GM19395 (cell line): ENCODE results near the gene GSKIP.
"Not testable (repeated sequence)": the region's sequence is repeated elsewhere in the genome, so short reads cannot be mapped to it uniquely, and the experiment has no call there.

ENCODE experiments used
- ATAC-seq: cut with Tn5 transposase; IDR thresholded peaks from one replicate; pipeline ENCODE4 v1.9.1; 2021; ENCODE audit warnings: mild to moderate bottlenecking, moderate library complexity; ENCODE audit not compliant: unreplicated experiment

GSKIP gene, protein sequence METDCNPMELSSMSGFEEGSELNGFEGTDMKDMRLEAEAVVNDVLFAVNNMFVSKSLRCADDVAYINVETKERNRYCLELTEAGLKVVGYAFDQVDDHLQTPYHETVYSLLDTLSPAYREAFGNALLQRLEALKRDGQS

DNA sequence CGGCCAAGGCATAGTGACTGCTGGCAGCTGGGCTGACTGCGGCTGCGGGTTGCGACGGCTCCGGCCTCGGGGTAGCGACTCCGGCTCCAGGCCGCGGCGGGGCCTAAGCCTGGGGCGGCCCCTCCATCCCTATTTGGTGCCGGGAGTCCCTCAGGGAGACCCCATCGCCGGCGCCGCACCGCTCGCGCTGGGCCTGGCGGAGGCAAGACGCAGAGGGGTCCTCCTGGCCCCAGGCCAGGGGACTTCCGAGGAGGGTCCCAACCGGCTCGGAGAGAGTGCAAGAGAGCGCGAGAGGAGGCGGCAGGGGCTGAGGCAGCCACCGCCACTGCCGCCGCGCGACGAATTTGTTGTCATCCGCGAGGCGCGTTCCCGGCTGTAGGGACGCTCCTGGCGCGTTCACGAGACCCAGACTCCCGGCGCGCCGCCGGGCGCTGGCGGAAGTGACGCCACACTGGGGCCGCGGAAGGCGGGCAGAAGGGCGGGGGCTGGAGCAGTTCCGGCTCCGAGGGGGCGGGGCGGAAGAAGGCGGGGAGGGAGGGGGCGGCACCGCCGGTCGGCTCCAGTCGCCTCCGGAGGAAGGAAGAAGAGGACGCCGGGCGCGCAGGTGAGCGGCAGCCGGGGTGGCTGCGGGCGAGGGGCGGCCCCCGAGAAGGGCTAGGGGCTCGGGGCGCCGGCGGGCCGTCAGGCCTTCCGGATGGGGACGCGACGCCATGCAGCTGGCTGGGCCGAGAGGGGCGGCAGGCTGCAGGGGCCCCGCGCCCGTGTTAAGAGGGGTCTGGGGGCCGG lies at the start of gene GSKIP, which contains the start of gene ATG2B:
Gene GSKIP (plus strand): TSS at position 562 of the 786 bp plus-strand sequence. CDS start 18,722 bp downstream, outside the sequence.
Gene ATG2B (minus strand): TSS at position 377 of the 786 bp plus-strand sequence. CDS start 365 bp downstream, at position 12.
- ATAC-seq, result peak; percentile 75

DNA sequence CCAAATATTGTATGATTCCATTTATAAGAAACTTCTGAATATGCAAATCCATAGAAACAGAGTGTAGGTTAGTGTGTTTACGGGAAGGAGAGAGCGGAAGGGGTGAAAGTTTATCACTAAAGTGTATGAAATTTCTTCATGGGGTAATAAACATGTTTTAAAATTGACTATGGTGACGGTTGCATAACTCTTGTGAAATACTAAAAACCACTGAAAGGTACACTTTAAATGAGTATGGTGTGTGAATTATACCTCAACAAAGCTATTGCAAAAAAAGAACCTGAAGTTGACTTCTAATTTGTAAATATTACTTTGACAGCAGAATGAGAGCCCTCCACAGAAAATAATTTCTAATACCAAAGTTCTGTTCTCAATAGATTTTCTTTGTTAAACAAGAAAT lies 47.2 kb upstream of the GSKIP start:
- no peak for ATAC-seq

DNA sequence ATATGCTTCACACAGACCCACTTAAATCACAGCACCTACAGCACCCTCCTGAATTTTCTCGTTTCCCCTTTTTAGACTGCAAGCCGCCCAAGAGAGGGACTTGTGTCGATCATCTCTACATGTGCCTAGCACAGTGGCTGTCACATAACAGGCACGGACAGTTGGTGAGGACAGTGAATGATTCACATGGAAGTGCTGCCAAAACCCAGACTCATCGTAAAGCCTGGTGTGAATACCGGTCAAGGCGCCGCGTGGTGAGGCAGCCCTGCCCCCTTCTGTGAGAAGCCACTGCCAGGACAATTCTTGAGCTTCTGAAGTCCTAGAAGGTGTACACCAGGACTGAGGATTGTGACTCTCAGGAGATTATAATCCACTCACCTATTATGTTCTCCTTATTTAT lies 44.5 kb upstream of the GSKIP start:
- no peak for ATAC-seq

DNA sequence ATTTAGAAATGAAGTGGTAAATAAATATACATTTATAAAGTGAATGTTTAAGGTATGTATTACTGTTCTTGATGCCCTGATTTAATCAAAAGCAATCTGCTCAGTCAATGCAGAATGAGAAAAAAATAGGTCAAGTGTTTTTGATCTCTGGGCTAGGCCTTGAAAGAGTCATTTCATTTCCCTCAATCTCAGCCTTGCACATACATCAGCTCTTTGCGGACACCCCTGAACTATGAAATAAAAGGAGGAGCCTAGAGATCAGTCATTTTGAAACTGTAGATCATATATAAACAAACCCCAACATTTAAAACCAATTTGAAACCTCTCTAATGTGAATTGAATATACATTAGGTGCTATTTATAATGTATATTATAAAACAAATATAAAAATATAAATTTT lies 42.7 kb upstream of the GSKIP start:
- ATAC-seq, result no peak

DNA sequence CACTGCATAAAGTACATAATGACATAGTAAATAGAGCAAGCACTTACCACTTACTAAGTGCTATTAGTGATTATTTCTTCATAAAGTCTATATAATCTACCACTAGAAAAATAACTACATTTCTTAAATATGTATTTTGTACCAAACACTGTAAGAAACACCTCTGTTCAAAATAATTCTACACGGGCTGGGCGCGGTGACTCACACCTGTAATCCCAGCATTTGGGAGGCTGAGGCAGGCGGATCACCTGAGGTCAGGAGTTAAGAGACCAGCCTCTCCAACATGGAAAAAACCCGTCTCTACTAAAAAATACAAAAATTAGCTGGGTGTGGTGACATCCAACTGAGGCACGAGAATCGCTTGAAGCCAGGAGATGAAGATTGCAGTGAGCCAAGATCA lies 39.1 kb upstream of the GSKIP start:
- ATAC-seq, result no peak

DNA sequence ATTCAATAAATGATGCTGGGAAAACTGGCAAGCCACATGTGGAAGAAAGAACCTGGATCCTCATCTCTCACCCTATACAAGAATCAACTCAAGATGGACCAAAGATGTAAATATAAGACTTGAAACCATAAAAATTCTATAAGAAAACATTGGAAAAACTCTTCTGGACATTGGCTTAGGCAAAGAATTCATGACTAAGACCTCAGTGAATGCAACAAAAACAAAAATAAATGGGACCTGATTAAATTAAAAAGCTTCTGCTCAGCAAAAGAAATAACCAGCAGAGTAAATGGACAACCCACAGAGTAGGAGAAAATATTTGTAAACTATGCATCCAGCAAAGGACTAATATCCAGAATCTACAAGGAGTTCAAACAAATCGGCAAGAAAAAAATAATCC lies 24.8 kb upstream of the GSKIP start:
- ATAC-seq, result no peak

DNA sequence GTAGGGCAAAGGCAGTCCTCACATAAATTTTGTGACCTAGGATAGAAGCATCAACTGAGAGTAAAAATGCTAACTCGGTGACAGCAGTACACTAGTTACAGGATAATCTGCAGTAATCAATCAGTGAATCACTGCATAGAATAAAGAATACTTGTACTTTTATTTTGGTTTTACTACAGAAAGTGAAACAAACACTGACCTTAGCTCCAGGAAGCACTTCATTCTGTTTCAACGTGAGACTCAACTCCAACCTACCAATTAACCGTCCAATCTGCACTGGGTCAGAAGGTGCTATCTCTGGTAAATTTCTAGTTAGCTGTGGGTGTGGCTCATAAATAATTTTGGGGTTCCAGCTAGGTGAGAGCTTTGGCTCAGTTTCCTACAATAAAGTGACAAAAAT lies 22.0 kb upstream of the GSKIP start:
- ATAC-seq, result no peak

DNA sequence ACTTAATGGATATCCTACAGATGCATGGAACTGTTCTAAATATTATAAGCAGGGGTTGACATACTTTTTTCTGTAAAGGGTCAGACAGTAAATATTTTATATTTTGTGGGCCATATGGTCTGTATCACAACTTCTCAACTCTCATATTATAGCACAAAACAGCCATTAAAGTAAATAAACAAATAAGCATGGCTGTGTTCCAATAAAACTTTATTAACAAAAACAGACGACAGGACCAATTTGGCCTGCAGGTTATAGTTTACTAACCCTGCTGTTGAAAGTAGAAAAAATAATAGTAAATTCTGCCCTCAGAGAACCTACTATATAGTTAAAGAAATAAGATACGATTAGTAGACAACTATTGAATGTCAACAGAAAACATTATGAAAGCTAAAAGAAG lies 17.7 kb upstream of the GSKIP start:
- ATAC-seq, result no peak

DNA sequence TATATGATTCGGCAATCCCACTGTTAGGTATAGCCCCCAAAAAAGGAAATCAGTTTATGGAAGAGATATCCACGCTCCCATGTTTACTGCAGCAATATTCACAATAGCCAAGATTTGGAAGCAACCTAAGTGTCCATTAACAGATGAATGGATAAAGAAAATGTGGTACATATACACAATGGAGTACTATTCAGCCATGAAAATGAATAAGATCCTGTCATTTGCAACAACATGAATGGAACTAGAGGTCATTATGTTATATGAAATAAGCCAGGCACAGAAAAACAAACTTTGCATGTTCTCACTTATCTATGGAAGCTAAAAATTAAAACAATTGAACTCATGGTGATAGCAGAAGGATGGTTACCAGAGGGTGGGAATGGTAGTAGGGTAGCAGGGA lies 15.4 kb upstream of the GSKIP start:
- not testable (repeated sequence) for ATAC-seq

DNA sequence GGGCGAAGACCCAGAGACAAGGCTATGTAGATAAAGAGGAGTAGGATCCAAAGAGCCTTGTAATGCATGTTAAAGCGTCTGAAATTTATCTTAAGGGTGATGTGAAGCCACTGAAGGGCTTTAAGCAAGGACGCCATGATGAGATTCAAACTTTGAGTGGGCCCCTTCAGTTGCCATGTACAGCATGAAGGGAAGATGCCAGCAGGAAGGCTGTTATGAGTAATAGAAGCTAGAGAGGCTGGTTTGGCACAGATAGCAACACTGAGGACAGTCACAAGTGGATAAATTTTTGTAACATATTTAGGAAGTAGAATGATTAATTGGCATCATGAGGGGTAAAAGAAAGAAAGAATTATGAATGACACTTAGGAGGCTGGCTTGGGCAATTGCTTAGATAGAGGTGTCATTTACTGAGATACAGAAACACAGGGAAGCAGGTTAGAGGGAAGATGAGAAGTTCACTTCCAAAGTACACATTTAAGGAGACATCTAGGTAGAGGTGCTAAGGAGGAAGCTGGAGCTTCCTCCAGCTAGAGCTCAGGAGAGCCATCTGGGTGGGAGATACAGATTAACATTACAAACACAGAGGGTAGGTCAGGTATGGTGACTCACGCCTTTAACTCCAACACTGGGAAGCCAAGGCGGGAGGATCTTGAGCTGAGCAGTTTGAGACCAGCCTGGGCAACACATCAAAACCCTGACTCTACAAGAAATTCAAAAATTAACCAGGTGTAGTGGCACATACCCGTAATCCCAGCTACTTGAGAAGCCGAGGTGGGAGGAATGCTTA lies 13.8 kb upstream of the GSKIP start:
- ATAC-seq, result no peak

DNA sequence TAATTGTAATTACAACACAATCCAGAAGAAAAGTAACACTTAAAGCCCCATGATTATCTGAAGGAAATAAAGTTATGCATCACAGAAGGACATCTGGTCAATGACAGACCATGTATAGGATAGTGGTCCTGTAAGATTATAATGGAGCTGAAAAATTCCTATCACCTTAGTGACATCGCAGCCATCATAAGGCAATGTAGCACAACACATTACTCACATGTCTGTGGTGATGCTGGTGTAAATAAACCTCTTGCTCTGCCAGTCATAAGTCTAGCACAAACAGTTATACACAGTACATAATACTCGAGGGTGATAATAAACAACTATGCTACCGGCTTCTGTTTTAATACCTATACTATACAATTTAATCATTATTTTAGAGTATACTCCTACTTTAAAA lies 11.3 kb upstream of the GSKIP start:
- no peak for ATAC-seq

DNA sequence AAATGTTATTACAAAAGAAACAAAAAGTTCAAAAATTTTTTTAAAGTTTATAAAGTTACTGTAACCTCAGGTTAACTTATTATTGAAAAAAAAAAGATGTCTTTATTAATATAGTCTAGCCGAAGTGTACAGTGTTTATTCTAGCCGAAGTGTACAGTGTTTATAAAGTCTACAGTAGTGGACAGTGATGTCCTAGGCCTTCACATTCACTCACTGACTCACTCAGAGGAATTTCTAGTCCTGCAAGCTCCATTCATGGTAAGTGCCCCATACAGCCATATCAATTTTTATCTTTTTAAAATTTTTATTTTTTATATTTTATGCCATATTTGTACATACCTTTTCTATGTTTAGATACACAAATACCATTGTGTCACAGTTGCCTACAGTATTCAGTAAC lies 10.6 kb upstream of the GSKIP start:
- ATAC-seq, result no peak

DNA sequence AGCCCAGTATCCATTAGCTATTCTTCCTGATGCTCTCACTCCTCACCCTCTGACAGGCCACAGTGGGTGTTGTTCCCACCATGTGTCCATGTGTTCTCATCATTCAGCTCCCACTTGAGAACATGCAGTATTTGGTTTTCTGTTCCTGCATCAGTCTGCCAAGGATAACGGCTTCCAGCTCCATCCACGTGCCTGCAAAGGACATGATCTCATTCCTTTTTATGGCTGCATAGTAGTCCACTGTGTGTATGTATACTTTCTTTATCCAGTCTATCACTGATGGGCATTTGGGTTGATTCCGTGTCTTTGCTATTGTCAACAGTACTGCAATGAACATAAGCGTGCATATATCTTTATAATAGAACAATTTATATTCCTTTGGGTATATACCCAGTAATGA lies 9.1 kb upstream of the GSKIP start:
- no peak for ATAC-seq

DNA sequence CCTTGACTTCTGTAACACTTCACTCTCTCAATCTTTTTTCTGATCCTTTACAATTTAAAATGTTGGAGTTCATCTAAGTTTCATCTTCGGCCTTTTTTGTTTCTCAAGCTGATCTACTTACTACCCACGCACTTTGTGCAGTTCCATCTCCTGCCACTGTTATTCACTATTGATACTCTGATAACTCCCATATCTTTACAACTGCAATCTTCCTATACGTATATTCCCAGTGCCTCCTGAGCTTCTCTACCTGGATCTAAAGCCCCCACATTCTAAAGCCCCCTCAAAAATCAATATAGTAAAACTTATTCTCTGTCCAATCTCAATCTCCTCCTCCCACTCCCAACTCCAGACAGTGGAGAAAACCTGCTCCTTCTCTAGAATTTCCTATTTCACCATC lies 6.1 kb upstream of the GSKIP start:
- no peak for ATAC-seq

DNA sequence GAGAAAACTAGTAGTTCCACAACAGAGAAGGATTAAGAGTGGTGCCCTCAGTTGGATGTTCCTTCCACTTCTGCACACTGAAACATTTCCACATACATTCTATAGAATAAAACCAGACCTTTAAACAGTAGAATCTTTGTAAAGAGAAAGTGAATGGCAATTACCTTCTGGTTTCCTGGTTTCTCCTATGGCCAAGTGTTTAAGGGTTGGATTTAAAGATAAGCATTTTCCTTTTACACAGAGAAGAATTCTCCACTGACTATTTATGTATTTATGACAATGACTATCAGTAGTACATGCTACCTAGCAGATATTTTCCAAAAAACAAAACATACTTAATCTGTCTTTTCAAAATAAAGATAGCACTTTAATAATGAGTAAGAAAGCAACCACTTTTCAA lies 3.4 kb upstream of the GSKIP start:
- ATAC-seq, result no peak

DNA sequence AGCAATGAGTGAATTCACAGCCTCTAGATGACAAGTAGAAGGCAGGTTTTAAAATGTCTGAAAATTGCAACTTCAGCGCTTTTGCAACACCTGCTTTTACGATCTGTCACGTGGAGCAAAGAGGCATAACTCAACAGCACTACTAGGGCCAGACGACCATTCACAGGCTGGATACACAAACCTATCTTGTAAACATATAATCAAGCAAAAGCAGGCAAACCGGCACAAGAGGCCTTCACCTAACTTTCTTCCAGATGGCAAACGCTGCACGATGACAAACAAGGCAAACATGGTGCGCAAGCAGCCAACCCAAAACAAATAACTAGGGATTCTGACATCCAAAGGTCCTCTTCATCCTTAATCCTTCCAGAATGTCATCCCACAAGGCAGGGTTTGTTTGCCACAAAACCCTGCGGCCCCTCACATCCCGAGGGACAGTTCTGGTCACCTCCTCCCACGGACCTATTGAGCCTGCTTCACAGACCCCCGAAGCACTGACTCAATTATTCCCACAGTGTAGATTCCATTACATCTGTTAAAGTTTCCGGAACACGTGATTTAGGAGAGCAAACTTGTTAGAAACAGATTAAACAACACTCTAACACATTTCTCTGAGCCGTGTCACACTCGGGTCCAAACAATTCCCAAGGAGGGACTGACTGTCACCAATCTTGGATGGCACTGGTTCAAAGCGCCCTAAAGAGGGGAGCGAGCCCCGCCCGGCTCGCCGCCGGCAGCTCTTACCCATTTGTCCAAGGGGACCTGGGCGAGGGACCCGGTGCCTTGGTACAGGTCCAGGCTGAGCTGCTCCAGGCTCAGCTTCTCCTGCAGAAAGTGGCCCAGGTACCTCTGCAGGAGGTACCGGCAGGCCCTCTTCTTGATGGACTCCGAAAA lies 1.0 kb upstream of the GSKIP start:
- peak; percentile 37 for ATAC-seq

DNA sequence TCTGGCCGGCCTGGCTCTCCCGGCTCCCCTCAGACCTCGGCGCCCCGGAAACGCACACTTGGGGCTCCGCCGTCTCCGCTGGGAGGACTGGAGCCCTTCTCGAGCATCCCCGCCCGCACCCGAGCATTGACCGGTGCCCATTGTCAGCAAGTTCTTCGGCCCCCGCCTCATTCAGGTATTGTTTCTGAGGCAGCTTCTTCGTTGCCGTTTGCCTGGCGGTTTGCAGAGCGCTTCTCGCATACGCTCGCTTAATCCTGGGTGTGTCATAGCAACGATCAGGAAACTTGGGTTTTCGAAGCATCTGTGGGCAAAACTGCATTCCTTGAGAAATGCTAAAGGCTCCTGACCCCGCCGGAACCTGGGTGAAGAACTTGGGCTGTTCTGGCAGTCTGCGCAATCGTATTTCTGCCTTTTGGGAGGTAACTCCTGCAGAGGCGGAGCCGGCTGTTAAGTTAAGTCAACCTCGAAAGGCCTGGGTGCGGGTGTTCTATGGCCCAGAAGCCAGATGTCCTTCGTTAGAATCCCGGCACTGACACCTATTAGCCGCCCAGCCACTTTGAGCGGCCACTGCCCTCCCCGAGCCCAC lies 518 bp downstream of the GSKIP start:
- ATAC-seq, result peak; percentile 32

DNA sequence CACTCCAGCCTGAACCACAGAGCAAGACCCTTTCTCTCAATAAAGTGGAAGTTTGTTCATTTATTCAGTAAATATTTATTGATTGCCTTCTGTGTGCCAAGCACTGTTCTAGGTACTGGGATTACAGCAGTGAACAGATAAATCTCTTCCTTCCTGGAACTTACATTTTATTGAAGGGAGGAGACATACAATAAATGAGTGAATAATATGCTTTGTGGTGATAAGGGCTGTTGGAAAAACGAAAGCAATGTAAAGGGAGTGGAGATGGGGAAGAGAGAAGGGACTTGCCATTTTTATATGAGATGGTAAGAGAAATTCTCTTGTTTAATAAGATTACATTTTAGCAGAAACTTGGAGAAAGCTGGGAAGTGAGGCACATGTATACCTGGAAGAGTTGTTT lies 1.6 kb downstream of the GSKIP start:
- no peak for ATAC-seq

DNA sequence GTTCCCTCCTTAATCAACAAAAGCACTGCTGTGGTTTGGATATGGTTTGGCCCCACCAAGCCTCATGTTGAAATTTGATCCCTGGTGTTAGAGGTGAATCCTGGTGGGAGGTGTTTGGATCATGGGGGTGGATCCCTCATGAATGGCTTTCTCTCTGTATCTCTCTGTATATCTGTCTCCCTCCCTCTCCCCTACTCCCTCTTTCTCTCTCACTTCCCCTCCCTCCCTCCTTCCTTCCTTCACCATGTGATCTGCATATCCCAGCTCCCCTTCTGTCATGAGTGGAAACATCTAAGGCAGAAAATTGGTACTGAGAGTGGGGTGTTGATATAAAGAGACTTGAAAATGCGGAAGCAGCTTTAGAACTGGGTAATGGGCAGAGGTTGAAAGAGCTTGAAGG lies 5.2 kb downstream of the GSKIP start:
- no peak for ATAC-seq

DNA sequence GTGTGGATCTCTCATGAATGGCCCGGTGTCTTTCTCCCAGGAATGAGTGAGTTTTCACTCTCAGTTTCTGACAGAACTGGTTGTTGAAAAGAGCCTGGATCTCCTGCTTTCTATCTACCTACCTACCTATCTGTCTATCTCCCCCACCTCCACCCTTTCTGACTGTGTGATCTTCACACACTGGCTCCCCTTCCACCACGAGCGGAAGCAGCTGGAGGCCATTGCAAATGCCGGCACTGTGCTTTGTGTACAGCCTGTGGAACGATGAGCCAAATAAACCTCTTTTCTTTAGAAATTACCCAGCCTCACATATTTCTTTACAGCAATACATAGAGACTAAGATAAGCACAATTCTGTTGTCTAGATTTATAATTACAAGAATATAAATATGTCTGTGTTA lies 7.2 kb downstream of the GSKIP start:
- ATAC-seq, result no peak

DNA sequence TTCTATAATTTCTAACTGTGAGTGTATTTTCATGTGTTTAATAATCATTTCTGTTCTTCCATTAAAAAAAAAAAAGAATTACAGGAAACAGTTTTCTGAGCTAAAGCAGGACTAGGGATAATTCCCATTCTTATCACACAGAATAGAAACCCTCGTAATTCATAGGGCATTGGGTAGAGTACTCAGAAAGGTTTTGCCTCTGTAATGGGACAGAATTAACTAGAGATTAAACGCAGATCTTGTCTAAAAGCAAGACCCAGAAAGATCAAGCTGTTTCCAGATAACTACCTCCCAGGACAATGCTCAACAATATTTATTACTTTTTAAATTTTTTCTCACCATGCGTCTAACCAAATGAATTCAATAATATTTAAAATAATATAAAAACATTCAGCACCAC lies 10.2 kb downstream of the GSKIP start:
- no peak for ATAC-seq
